ENCODE data around the gene CHRND. TPM values are rescaled to one million over a fixed set of nuclear protein-coding genes. Genes with fewer than 3 reads are reported as not detected.

Gene CHRND
- total and polyA plus RNA-seq, 3 donors from 2014 or later, result 0.16 to 0.63 (median 0.56) TPM

GRCh38 chr2:232492236-232492848 lies 33.6 kb upstream of the CHRND start:
- Histone ChIP-seq H3K27me3 (no peaks in the 10 kb centered on the region), H3K9me3 (no peaks in the 10 kb centered on the region), H3K4me3 (no peak overlapping the region), H3K36me3 (ENCODE audit: low read depth, missing control alignments) (no peaks in the 10 kb centered on the region), H3K27ac (no peak overlapping the region), H3K4me1 (no peaks in the 10 kb centered on the region)
- WGBS, 2 donors, result 75 to 82% methylated on average over 8 of the region's 8 CpGs
- intact Hi-C loops (cut with DNase I; ENCODE audit: low total_unique reads), result no loop called here
- DNase-seq, result no peak
- TF ChIP-seq, protein P1, sequence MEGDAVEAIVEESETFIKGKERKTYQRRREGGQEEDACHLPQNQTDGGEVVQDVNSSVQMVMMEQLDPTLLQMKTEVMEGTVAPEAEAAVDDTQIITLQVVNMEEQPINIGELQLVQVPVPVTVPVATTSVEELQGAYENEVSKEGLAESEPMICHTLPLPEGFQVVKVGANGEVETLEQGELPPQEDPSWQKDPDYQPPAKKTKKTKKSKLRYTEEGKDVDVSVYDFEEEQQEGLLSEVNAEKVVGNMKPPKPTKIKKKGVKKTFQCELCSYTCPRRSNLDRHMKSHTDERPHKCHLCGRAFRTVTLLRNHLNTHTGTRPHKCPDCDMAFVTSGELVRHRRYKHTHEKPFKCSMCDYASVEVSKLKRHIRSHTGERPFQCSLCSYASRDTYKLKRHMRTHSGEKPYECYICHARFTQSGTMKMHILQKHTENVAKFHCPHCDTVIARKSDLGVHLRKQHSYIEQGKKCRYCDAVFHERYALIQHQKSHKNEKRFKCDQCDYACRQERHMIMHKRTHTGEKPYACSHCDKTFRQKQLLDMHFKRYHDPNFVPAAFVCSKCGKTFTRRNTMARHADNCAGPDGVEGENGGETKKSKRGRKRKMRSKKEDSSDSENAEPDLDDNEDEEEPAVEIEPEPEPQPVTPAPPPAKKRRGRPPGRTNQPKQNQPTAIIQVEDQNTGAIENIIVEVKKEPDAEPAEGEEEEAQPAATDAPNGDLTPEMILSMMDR (IDR thresholded peaks at IDR 0.05), result no peak
- TF ChIP-seq POLR2A (IDR thresholded peaks at IDR 0.05), result no peak

- H3K4me1 ChIP-seq, result no peaks in the 10 kb centered on the region
- intact Hi-C loops (cut with DNase I; ENCODE audit: low total_unique reads), result no loop called here
- H3K27ac ChIP-seq, result no peak overlapping the region
- DNase-seq, result no peak
- 85 to 94% methylated on average over 24 of the region's 24 CpGs for WGBS, 2 donors
- TF ChIP-seq POLR2A (IDR thresholded peaks at IDR 0.05), result no peak
- TF ChIP-seq, protein P1 (IDR thresholded peaks at IDR 0.05), result no peak
- no peaks in the 10 kb centered on the region for H3K9me3 ChIP-seq
- no peaks in the 10 kb centered on the region for H3K27me3 ChIP-seq
- H3K4me3 ChIP-seq, result no peak overlapping the region
- H3K36me3 ChIP-seq (ENCODE audit: low read depth, missing control alignments), result no peaks in the 10 kb centered on the region
Measured at GRCh38 chr2:232492963-232493700, 32.8 kb upstream of the CHRND start.

DNA sequence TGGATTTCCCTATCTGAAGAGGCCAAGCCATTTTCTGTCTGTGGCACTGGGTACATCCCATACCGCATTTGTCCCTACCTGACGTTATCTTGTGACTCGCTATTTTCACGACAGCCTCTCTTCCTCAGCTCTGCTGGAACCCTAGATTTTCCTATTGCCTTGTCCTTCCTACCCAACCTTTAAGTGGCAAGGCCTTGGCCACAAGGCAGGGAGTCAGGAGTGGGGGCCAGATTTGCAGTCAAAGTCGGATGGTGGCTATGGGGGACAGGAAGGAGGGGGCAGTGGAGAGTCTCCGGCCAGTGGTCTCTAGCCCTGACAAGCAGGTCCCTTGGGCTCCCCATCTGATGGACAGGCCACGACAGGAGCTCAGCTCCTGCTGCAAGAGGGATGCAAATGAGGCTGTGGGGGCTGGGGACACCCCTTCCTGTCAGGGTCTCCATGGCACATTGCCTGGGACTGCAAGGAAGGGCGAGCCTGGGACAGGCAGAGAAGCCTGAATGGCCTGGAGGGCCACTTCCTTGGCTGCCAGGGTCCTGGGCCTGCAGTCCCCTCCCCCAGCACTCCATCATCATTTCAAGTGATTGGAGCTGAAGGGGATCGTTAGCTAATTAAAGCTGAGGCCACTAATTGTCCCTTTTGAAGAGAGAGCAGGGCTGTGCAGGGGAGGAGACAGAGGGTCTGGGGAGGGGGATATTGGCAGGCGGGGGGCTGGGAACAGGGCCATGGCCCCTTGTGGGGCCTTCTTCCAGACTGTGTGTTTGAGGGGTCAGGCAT lies 32.1 kb upstream of the CHRND start:
- no peak overlapping the region for H3K4me3 ChIP-seq
- no peak for DNase-seq
- no peak for TF ChIP-seq POLR2A (IDR thresholded peaks at IDR 0.05)
- TF ChIP-seq, protein P1 (IDR thresholded peaks at IDR 0.05), result no peak
- H3K9me3 ChIP-seq, result no peaks in the 10 kb centered on the region
- H3K27ac ChIP-seq, result no peak overlapping the region
- no peaks in the 10 kb centered on the region for H3K4me1 ChIP-seq
- no peaks in the 10 kb centered on the region for H3K36me3 ChIP-seq (ENCODE audit: low read depth, missing control alignments)
- no peaks in the 10 kb centered on the region for H3K27me3 ChIP-seq
- WGBS, 2 donors, result 83 to 85% methylated on average over 8 to 10 of the region's 10 CpGs
- intact Hi-C loops (cut with DNase I; ENCODE audit: low total_unique reads), result no loop called here

- H3K4me1 ChIP-seq, result no peaks in the 10 kb centered on the region
- H3K27me3 ChIP-seq, result no peaks in the 10 kb centered on the region
- no peaks in the 10 kb centered on the region for H3K9me3 ChIP-seq
- TF ChIP-seq, protein P1 (IDR thresholded peaks at IDR 0.05), result no peak
- TF ChIP-seq POLR2A (IDR thresholded peaks at IDR 0.05), result no peak
- intact Hi-C loops (cut with DNase I; ENCODE audit: low total_unique reads), result no loop called here
- no peak overlapping the region for H3K27ac ChIP-seq
- WGBS, 2 donors, result 92 to 100% methylated on average over 1 to 5 of the region's 5 CpGs
- no peak for DNase-seq
- no peak overlapping the region for H3K4me3 ChIP-seq
- no peaks in the 10 kb centered on the region for H3K36me3 ChIP-seq (ENCODE audit: low read depth, missing control alignments)
Measured at GRCh38 chr2:232494542-232494941, 31.4 kb upstream of the CHRND start.

All from testis (tissue), 3 donors.